Hepatocyte (in vitro differentiated cells): ENCODE results near the gene NDUFS6.

ENCODE experiments used
- CTCF ChIP-seq: fragments of 200-600 bp; sonication (generic); IDR thresholded peaks from 2 replicates; pipeline ENCODE4 v1.5.1; 2016; ENCODE audit warnings: antibody characterized with exemption, mild to moderate bottlenecking; ENCODE audit not compliant: poor library complexity
- EZH2phosphoT487 ChIP-seq: fragments of 200-600 bp; sonication (generic); IDR thresholded peaks from one replicate; pipeline ENCODE4 v1.6.1; 2018; ENCODE audit warnings: antibody characterized with exemption, mild to moderate bottlenecking, low read depth, moderate library complexity; ENCODE audit not compliant: unreplicated experiment, severe bottlenecking

- TF ChIP-seq CTCF (no peak), EZH2phosphoT487 (no peak)
Observed at GRCh38 chr5:1824109-1824821, 23.1 kb downstream of the NDUFS6 start.
